ENCODE data around the gene COX6A2. TPM values are rescaled to one million over a fixed set of nuclear protein-coding genes. Genes with fewer than 3 reads are reported as not detected.

The COX6A2 gene
- total RNA-seq, 4 donors from 2014 or later = not detected

GRCh38 chr16:31428638-31429247 is 583 bp upstream of the COX6A2 start:
- no peaks in the 10 kb centered on the region for H3K36me3 ChIP-seq
- TF ChIP-seq EP300 (IDR thresholded peaks at IDR 0.05) = no peak
- TF ChIP-seq CTCF (IDR thresholded peaks at IDR 0.05) = no peak
- no peak for TF ChIP-seq POLR2A (IDR thresholded peaks at IDR 0.05)
- H3K4me1 ChIP-seq = peaks cover 0 to 11% (median 4%) of the 10 kb centered on the region in 4 donors
- no peak overlapping the region for H3K4me3 ChIP-seq
- H3K9me3 ChIP-seq = no peaks in the 10 kb centered on the region
- no peaks in the 10 kb centered on the region for H3K27me3 ChIP-seq
- no peak for DNase-seq (ENCODE audit: low spot score in 2 of 2)
- WGBS, 2 donors = 68 to 70% methylated on average over 7 of the region's 7 CpGs
- H3K27ac ChIP-seq = no peak overlapping the region

- WGBS, 2 donors = 20 to 39% methylated on average over 38 to 53 of the region's 83 CpGs
- DNase-seq (ENCODE audit: low spot score in 2 of 2) = peak in 1 of 2 donors; percentile 15
These were observed 500 bp downstream of the COX6A2 start for GRCh38 chr16:31427441-31428278.

GRCh38 chr16:31423801-31424200 is 4.4 kb downstream of the COX6A2 start:
- H3K9me3 ChIP-seq = no peaks in the 10 kb centered on the region
- TF ChIP-seq CTCF (IDR thresholded peaks at IDR 0.05) = no peak
- TF ChIP-seq POLR2A (IDR thresholded peaks at IDR 0.05) = no peak
- no peak for TF ChIP-seq EP300 (IDR thresholded peaks at IDR 0.05)
- no peak overlapping the region for H3K27ac ChIP-seq
- DNase-seq (ENCODE audit: low spot score in 2 of 2) = no peak
- no peak overlapping the region for H3K4me3 ChIP-seq
- no peaks in the 10 kb centered on the region for H3K27me3 ChIP-seq
- H3K4me1 ChIP-seq = peaks cover 0 to 11% (median 4%) of the 10 kb centered on the region in 4 donors
- H3K36me3 ChIP-seq = no peaks in the 10 kb centered on the region
- 74 to 77% methylated on average over 10 to 12 of the region's 12 CpGs for whole genome bisulfite sequencing, 2 donors

More at GRCh38 chr16:31427441-31428278, 500 bp downstream of the COX6A2 start:
- TF ChIP-seq EP300 (IDR thresholded peaks at IDR 0.05) (no peak), POLR2A (IDR thresholded peaks at IDR 0.05) (no peak), CTCF (IDR thresholded peaks at IDR 0.05) (no peak)
- H3K9me3 ChIP-seq = no peaks in the 10 kb centered on the region
- H3K4me3 ChIP-seq = peak overlapping the region; percentile 13 to 56 (median 27)
- peak overlapping the region in 1 of 4 donors; percentile 45 for H3K27ac ChIP-seq
- H3K36me3 ChIP-seq = no peaks in the 10 kb centered on the region
- H3K27me3 ChIP-seq = no peaks in the 10 kb centered on the region
- H3K4me1 ChIP-seq = peaks cover 0 to 11% (median 4%) of the 10 kb centered on the region in 4 donors

- Histone ChIP-seq H3K27me3 (no peaks in the 10 kb centered on the region), H3K4me3 (no peak overlapping the region), H3K9me3 (no peaks in the 10 kb centered on the region), H3K4me1 (peaks cover 0 to 10% (median 4%) of the 10 kb centered on the region in 4 donors), H3K36me3 (no peaks in the 10 kb centered on the region), H3K27ac (no peak overlapping the region)
- 68 to 71% methylated on average over 3 of the region's 3 CpGs for WGBS, 2 donors
- DNase-seq (ENCODE audit: low spot score in 2 of 2) = no peak
- no peak for TF ChIP-seq CTCF (IDR thresholded peaks at IDR 0.05)
- TF ChIP-seq POLR2A (IDR thresholded peaks at IDR 0.05) = no peak
- TF ChIP-seq EP300 (IDR thresholded peaks at IDR 0.05) = no peak
These were observed 4.9 kb downstream of the COX6A2 start for GRCh38 chr16:31423241-31423640.

- no peak overlapping the region for H3K27ac ChIP-seq
- DNase-seq (ENCODE audit: low spot score in 2 of 2) = no peak
- WGBS, 2 donors = 70% methylated on average over 6 of the region's 6 CpGs
- H3K27me3 ChIP-seq = no peaks in the 10 kb centered on the region
- H3K4me1 ChIP-seq = no peaks in the 10 kb centered on the region
- H3K36me3 ChIP-seq = no peaks in the 10 kb centered on the region
- peaks cover 0 to 4% (median 0%) of the 10 kb centered on the region in 4 donors for H3K9me3 ChIP-seq
- TF ChIP-seq CTCF (IDR thresholded peaks at IDR 0.05) (no peak), EP300 (IDR thresholded peaks at IDR 0.05) (no peak), POLR2A (IDR thresholded peaks at IDR 0.05) (no peak)
- H3K4me3 ChIP-seq = no peak overlapping the region
These were observed 6.6 kb downstream of the COX6A2 start for GRCh38 chr16:31421587-31421986.

Measured in tibial nerve (tissue), 4 donors.